Brain microvascular endothelial cell (primary cell): ENCODE results near the gene PALLD.
A peak's percentile ranks its signal among the peaks of the same experiment; 100 is the strongest.

Experiments
- DNase-seq: peaks from one replicate; pipeline ENCODE4 v3.0.0-alpha.2; 2020
- H3K27ac ChIP-seq: fragments of 250-450 bp; sonication (Bioruptor Pico); 2 replicates; pipeline ENCODE4 v1.5.1; 2020; ENCODE audit warnings: mild to moderate bottlenecking, moderate library complexity
- H3K27me3 ChIP-seq: fragments of 250-450 bp; sonication (Bioruptor Pico); replicated peaks from 2 replicates; pipeline ENCODE4 v1.5.1; 2020; ENCODE audit warnings: mild to moderate bottlenecking
- H3K36me3 ChIP-seq: fragments of 250-450 bp; sonication (Bioruptor Pico); replicated peaks from 2 replicates; pipeline ENCODE4 v1.5.1; 2020; ENCODE audit warnings: mild to moderate bottlenecking
- H3K4me3 ChIP-seq: 2 replicates; pipeline ENCODE4 v1.5.1; 2011; ENCODE audit warnings: low read depth, mild to moderate bottlenecking, control low read depth, low read length, moderate library complexity
- CTCF ChIP-seq: IDR thresholded peaks from 2 replicates; pipeline ENCODE4 v1.5.1; 2011; ENCODE audit warnings: low read depth, mild to moderate bottlenecking, moderate library complexity, low read length, control low read depth, inconsistent platforms; ENCODE audit errors: missing control alignments
- in situ Hi-C: cut with HindIII; loops from 2 replicates; pipeline ENCODE4 v1.10.0; 2017; ENCODE audit warnings: low sequenced_read_pairs, low pct_ligation_motif_present

Gene PALLD

GRCh38 chr4:168529257-168529656 is 32.4 kb downstream of the PALLD start:
- in situ Hi-C loops: no loop called here
- Histone ChIP-seq H3K4me3 (no peak overlapping the region), H3K27me3 (no peaks in the 10 kb centered on the region), H3K27ac (peak overlapping the region; percentile 67), H3K36me3 (no peaks in the 10 kb centered on the region)
- no peak for TF ChIP-seq CTCF
- DNase-seq: no peak

- Histone ChIP-seq H3K27ac (no peak overlapping the region), H3K27me3 (no peaks in the 10 kb centered on the region), H3K4me3 (no peak overlapping the region), H3K36me3 (no peaks in the 10 kb centered on the region)
- in situ Hi-C loops: no loop called here
- no peak for DNase-seq
- TF ChIP-seq CTCF: no peak
Measured at GRCh38 chr4:168531305-168531704, 34.5 kb downstream of the PALLD start.

GRCh38 chr4:168534535-168534934 is 37.7 kb downstream of the PALLD start:
- no peak for DNase-seq
- H3K27ac ChIP-seq: no peak overlapping the region
- H3K4me3 ChIP-seq: no peak overlapping the region
- TF ChIP-seq CTCF: no peak
- no peaks in the 10 kb centered on the region for H3K27me3 ChIP-seq
- H3K36me3 ChIP-seq: no peaks in the 10 kb centered on the region
- in situ Hi-C loops: no loop called here

GRCh38 chr4:168535689-168536088 is 38.8 kb downstream of the PALLD start:
- no peak for TF ChIP-seq CTCF
- no peak overlapping the region for H3K4me3 ChIP-seq
- H3K27me3 ChIP-seq: no peaks in the 10 kb centered on the region
- H3K27ac ChIP-seq: no peak overlapping the region
- DNase-seq: no peak
- in situ Hi-C loops: no loop called here
- H3K36me3 ChIP-seq: no peaks in the 10 kb centered on the region

GRCh38 chr4:168536448-168536847 is 39.6 kb downstream of the PALLD start:
- Histone ChIP-seq H3K27me3 (no peaks in the 10 kb centered on the region), H3K27ac (no peak overlapping the region), H3K4me3 (no peak overlapping the region), H3K36me3 (no peaks in the 10 kb centered on the region)
- TF ChIP-seq CTCF: no peak
- DNase-seq: no peak
- in situ Hi-C loops: no loop called here

GRCh38 chr4:168537086-168537485 is 40.2 kb downstream of the PALLD start:
- Histone ChIP-seq H3K4me3 (no peak overlapping the region), H3K36me3 (no peaks in the 10 kb centered on the region), H3K27ac (no peak overlapping the region), H3K27me3 (no peaks in the 10 kb centered on the region)
- no peak for TF ChIP-seq CTCF
- DNase-seq: no peak
- in situ Hi-C loops: no loop called here
